GM20000 (cell line): ENCODE results near the gene SLC20A1.

ENCODE experiments used
- DNase-seq: peaks from one replicate; pipeline ENCODE4 v3.0.0; 2012; ENCODE audit warnings: low spot score
- CTCF ChIP-seq: IDR thresholded peaks from 2 replicates; pipeline ENCODE4 v1.5.1; 2012; ENCODE audit warnings: mild to moderate bottlenecking, control low read depth; ENCODE audit errors: extremely low read depth, missing control alignments

SLC20A1 gene

DNA sequence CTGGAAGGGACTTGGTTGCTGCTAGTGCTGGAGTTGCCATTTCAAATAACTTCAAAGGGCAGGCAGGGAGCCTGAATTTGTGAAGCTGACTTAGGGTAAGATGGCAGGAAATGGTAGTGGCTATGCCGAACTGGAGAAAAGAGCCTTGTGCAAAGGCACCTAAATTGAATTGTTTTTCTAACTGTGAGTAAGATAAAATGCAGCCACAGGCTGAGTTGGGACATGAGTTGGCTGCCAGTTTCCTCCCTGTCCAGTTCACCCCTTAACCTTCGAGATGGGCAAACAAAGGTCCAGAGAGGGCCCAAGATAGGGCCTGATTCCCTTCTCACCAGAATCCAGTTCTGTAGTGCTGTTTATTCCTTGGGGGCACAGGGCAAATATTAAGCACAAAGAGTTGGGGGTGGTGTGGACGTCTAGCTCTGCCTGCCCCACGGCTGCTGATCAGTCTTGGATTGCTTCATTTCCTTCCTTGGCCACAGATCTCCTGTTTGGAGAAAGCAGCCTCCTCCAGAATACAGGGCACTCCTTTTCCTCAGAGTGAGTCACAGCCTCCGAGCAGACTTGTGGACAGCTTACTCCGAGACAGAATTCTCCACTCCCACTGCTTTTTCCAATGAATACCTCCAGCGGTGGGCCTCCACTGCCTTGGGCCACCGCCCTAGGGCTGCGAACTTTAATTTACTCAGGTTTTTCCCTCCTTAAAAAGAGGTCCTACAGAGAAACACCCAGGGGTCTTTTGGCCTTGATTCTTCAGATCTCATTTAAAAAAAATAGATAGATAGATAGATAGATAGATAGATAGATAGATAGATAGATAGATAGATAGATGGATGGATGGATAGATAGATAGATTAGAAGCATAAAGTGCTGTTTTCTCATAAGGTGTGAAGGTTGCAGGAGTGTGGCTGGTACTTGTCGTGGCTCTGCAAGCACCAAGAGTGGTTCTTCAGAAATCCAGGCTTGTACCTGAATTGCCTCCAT, 18.4 kb upstream of the SLC20A1 start:
- DNase-seq, result no peak
- TF ChIP-seq CTCF, result no peak

DNA sequence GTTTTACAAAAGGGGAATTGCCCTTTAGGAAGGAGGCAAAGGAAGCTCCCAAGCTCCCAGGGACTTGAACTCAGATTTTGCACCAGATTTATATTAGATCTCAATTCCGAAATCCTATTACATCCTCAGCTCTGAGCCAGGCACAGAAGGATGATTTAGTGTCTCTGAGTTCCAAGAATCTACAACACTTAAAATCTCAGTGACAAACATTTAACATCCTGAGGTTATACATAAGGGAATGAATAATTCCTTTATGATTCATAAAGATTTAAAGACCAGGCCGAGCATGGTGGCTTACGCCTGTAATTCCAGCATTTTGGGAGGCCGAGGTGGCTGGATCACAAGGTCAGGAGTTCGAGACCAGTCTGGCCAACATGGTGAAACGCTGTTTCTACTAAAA, 16.5 kb upstream of the SLC20A1 start:
- DNase-seq, result no peak
- no peak for TF ChIP-seq CTCF

DNA sequence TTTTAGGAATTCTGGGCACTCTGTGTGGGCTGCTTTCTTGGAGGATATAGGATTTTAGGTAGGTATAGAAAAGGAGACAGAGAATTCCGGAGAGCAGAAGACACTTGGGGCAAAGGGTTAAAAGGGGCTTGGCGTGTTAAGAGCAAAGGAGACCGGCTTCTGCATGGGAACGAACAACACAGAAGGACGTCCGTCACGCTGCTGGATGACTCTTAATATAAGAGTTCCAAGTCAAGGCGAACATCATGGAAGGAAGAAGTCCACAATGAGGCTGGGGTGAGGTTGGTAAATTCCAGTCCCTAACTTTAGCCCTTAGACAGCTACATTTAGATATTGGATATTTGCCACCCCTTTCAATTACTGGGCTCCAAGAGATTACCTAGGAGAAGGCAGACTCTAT, 15.9 kb upstream of the SLC20A1 start:
- no peak for DNase-seq
- no peak for TF ChIP-seq CTCF

DNA sequence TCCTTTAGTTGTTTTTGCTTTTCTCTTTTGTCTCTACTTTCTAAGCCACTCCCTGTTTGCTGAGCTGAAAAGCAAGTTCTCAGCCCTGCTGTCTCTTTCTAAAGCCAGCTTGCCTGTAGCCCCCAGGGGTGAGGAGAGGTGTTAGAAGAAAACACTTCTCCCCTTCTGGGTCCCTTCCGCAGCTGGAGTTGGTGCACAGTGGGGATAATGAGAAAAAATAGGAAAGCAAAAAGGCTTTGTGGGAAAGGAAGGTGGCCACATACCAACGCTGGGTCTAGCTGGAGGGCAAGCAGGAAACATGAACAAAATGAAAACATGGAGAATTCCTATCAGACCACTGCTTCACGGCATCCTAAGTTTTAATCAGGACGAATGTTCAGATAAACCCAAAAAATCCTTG, 15.5 kb upstream of the SLC20A1 start:
- no peak for DNase-seq

GRCh38 chr2:112633708-112634107, 12.0 kb upstream of the SLC20A1 start:
- no peak for TF ChIP-seq CTCF
- no peak for DNase-seq

More for the DNA sequence above, 15.5 kb upstream of the SLC20A1 start:
- TF ChIP-seq CTCF, result no peak

DNA sequence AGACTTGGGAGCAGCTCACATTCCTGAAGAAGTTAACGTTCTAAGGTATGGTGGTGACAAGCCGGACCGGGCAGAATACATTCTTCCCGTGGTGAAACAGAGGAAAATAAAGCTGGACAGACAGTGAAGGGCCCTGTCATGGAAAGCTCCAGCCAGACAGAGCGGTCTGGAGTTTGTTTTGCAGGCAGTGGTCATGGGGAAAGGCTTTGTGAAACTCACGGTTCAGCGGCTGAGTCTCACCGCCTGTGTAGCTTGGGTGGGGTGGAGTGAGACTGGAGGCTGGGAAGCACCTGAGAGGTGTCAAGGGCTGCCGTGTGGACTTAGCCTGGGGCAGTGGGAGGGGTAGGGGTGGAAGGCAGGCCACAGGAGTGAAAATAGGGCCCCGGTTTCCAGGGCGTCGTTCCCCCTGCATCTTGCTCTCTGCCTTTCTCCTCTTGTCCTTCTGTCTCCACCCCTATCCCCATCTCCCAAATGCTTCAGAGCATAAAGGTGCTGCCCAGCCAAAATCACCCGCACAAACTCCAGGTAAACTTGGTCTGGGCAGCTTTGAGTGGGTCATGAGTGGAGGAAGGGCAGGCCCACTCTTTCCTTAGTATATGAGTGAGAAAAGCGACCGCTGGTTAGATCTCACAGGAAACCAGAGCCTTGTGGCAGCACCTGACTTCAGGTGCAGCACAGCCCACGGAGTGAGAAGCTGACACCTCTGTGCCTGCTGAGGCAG, 11.4 kb upstream of the SLC20A1 start:
- peak; percentile 40 for DNase-seq
- TF ChIP-seq CTCF, result no peak

- no peak for TF ChIP-seq CTCF
Observed at GRCh38 chr2:112634874-112635157, 10.9 kb upstream of the SLC20A1 start.

More at GRCh38 chr2:112634874-112635157, 10.9 kb upstream of the SLC20A1 start:
- no peak for DNase-seq
